Left lung (tissue), 10 donors: ENCODE results near the gene CTCF. TPM values are rescaled to one million over a fixed set of nuclear protein-coding genes. Genes with fewer than 3 reads are reported as not detected.

ENCODE experiments used
- ATAC-seq: fragments of 200-7000 bp; cut with Tn5 transposase; one replicate; pipeline ENCODE4 v1.9.1; 2020; ENCODE audit warnings: moderate library complexity
- DNase-seq, 4 donors: peaks; one replicate each; pipeline ENCODE4 v3.0.0-alpha.2; 2013 to 2020
- H3K27ac ChIP-seq, 2 donors: fragments of 200-600 bp; sonication (generic) in 1 of 2; one replicate each; pipeline versions ENCODE4 v1.5.0 to v1.8.0; 2020 to 2021
- H3K27me3 ChIP-seq, 2 donors: fragments of 200-600 bp; sonication (generic) in 1 of 2; one replicate each; pipeline versions ENCODE4 v1.5.0 to v1.8.0; 2020 to 2021
- H3K36me3 ChIP-seq, 2 donors: fragments of 200-600 bp; sonication (generic) in 1 of 2; one replicate each; pipeline versions ENCODE4 v1.5.0 to v1.8.0; 2020 to 2021
- H3K4me1 ChIP-seq, 2 donors: fragments of 200-600 bp; one replicate each; pipeline ENCODE4 v1.8.0; 2021
- H3K4me3 ChIP-seq, 2 donors: fragments of 200-600 bp; sonication (generic) in 1 of 2; one replicate each; pipeline versions ENCODE4 v1.5.0 to v1.8.0; 2020 to 2021; ENCODE audit warnings: mild to moderate bottlenecking in 1 of 2
- H3K9me3 ChIP-seq, 2 donors: fragments of 200-600 bp; sonication (generic) in 1 of 2; one replicate each; pipeline versions ENCODE4 v1.5.0 to v1.8.0; 2020 to 2021
- CTCF ChIP-seq, 2 donors: fragments of 200-600 bp; sonication (generic) in 1 of 2; IDR thresholded peaks; one replicate each; pipeline versions ENCODE4 v1.5.0 to v1.8.0; 2021; ENCODE audit warnings: antibody characterized with exemption in 2 of 2
- intact Hi-C, 2 donors: fragments of 100-400 bp; cut with DNase I; formaldehyde crosslinking; loops; one replicate each; pipeline versions ENCODE4 v1.11.2 to v1.14.2; 2022
- polyA plus RNA-seq, 6 donors: library from polyadenylated mRNA; unstranded; fragments of 120-200 nt; gene quantifications; one replicate each; pipeline ENCODE4 v1.2.1, GENCODE V29; 2013; ENCODE audit not compliant: insufficient read length in 6 of 6
- total RNA-seq, 2 donors: library from RNA; stranded (reverse); fragmentation: NEBNext Ultra II Directional; extraction: Animal tissue kit (Norgen Biotek cat#: 25700); gene quantifications; one replicate each; pipeline ENCODE4 v1.2.1, GENCODE V29; 2021
- donor health status: DM: no; HTN: yes; CAD: no.
- donor health status: DM: no; HTN: no; CAD: no.

CTCF gene
- total and polyA plus RNA-seq, 8 donors: 27.8 to 80.2 (median 73.4) TPM

GRCh38 chr16:67549240-67549639 is 13.1 kb upstream of the CTCF start:
- DNase-seq (peak in 1 of 4 donors; percentile 15), ATAC-seq (no peak)
- no peaks in the 10 kb centered on the region for H3K27me3 ChIP-seq
- no peak for TF ChIP-seq CTCF (IDR thresholded peaks at IDR 0.05)
- H3K27ac ChIP-seq: no peak overlapping the region
- intact Hi-C loops: loop anchor here (10.0 kb wide), 2 partner anchors 96 to 106 kb away; partner anchors contain the start of gene CARMIL2 (in 1 of the 2)
- no peaks in the 10 kb centered on the region for H3K9me3 ChIP-seq
- no peak overlapping the region for H3K4me3 ChIP-seq
- H3K4me1 ChIP-seq: peaks cover 10 to 47% of the 10 kb centered on the region in 2 donors
- H3K36me3 ChIP-seq: peaks cover 0 to 52% of the 10 kb centered on the region in 2 donors

- H3K36me3 ChIP-seq: peaks cover 0 to 45% of the 10 kb centered on the region in 2 donors
- no peaks in the 10 kb centered on the region for H3K9me3 ChIP-seq
- no peak overlapping the region for H3K27ac ChIP-seq
- ATAC-seq (no peak), DNase-seq (peak in 1 of 4 donors; percentile 2)
- H3K4me3 ChIP-seq: no peak overlapping the region
- intact Hi-C loops: loop anchor here (10.0 kb wide), 2 partner anchors 95 to 105 kb away; partner anchors contain the start of gene CARMIL2 (in 1 of the 2)
- TF ChIP-seq CTCF (IDR thresholded peaks at IDR 0.05): no peak
- H3K27me3 ChIP-seq: no peaks in the 10 kb centered on the region
- peaks cover 10 to 43% of the 10 kb centered on the region in 2 donors for H3K4me1 ChIP-seq
These were observed 12.4 kb upstream of the CTCF start for GRCh38 chr16:67549936-67550335.

GRCh38 chr16:67551091-67551490 is 11.2 kb upstream of the CTCF start:
- H3K27me3 ChIP-seq: no peaks in the 10 kb centered on the region
- TF ChIP-seq CTCF (IDR thresholded peaks at IDR 0.05): no peak
- no peaks in the 10 kb centered on the region for H3K9me3 ChIP-seq
- peaks cover 14 to 46% of the 10 kb centered on the region in 2 donors for H3K4me1 ChIP-seq
- no peak overlapping the region for H3K4me3 ChIP-seq
- DNase-seq (peak in 1 of 4 donors; percentile 5), ATAC-seq (no peak)
- peaks cover 0 to 33% of the 10 kb centered on the region in 2 donors for H3K36me3 ChIP-seq
- H3K27ac ChIP-seq: no peak overlapping the region
- intact Hi-C loops: no loop called here

- no peak overlapping the region for H3K4me3 ChIP-seq
- peaks cover 9 to 44% of the 10 kb centered on the region in 2 donors for H3K4me1 ChIP-seq
- DNase-seq (peak in 1 of 4 donors; percentile 18), ATAC-seq (no peak)
- intact Hi-C loops: no loop called here
- H3K36me3 ChIP-seq: peaks cover 0 to 25% of the 10 kb centered on the region in 2 donors
- H3K27me3 ChIP-seq: no peaks in the 10 kb centered on the region
- H3K27ac ChIP-seq: peak overlapping the region in 1 of 2 donors; percentile 6
- TF ChIP-seq CTCF (IDR thresholded peaks at IDR 0.05): no peak
- H3K9me3 ChIP-seq: no peaks in the 10 kb centered on the region
These were observed 10.4 kb upstream of the CTCF start for GRCh38 chr16:67551972-67552371.

- Histone ChIP-seq H3K4me3 (no peak overlapping the region), H3K4me1 (peaks cover 9 to 39% of the 10 kb centered on the region in 2 donors), H3K27me3 (no peaks in the 10 kb centered on the region), H3K36me3 (peaks cover 0 to 20% of the 10 kb centered on the region in 2 donors), H3K27ac (peak overlapping the region in 1 of 2 donors; percentile 6), H3K9me3 (no peaks in the 10 kb centered on the region)
- no peak for TF ChIP-seq CTCF (IDR thresholded peaks at IDR 0.05)
- ATAC-seq (no peak), DNase-seq (no peak)
- intact Hi-C loops: no loop called here
These were observed 9.8 kb upstream of the CTCF start for GRCh38 chr16:67552476-67552875.
